DOHH2 (cell line): Measurements from ENCODE around the gene MAGOH.

Source experiments
- EZH2phosphoT487 ChIP-seq: fragments of 200-600 bp; sonication (generic); IDR thresholded peaks from 2 replicates; pipeline ENCODE4 v1.6.1; 2017; ENCODE audit warnings: borderline replicate concordance, mild to moderate bottlenecking, antibody characterized with exemption, low read length, moderate library complexity, mixed read lengths
- TF ChIP-seq, protein P1 (sequence below): fragments of 200-600 bp; sonication (generic); IDR thresholded peaks from one replicate; pipeline ENCODE4 v1.5.1; 2014; ENCODE audit warnings: antibody characterized with exemption, mild to moderate bottlenecking, low read depth, low read length; ENCODE audit not compliant: poor library complexity, severe bottlenecking

DNA sequence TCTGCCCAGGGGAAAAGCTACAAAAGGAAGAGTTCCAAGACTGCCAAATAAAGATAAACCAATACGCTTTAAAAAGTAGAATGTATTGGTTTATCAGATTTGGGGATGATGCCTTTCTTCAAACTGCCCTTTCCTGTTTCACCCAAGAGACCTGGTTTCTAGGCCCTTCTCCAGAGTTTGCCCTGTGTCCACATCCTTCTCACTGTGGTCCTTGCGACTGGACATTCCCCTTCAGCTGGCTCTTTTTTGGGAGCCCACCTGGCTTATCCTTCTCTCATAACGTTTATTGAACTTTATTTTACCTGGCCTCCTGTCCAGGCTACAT, 17.4 kb downstream of the MAGOH start:
- TF ChIP-seq, protein P1, sequence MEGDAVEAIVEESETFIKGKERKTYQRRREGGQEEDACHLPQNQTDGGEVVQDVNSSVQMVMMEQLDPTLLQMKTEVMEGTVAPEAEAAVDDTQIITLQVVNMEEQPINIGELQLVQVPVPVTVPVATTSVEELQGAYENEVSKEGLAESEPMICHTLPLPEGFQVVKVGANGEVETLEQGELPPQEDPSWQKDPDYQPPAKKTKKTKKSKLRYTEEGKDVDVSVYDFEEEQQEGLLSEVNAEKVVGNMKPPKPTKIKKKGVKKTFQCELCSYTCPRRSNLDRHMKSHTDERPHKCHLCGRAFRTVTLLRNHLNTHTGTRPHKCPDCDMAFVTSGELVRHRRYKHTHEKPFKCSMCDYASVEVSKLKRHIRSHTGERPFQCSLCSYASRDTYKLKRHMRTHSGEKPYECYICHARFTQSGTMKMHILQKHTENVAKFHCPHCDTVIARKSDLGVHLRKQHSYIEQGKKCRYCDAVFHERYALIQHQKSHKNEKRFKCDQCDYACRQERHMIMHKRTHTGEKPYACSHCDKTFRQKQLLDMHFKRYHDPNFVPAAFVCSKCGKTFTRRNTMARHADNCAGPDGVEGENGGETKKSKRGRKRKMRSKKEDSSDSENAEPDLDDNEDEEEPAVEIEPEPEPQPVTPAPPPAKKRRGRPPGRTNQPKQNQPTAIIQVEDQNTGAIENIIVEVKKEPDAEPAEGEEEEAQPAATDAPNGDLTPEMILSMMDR, result no peak
- TF ChIP-seq EZH2phosphoT487, result no peak
